Uterus (tissue), 4 donors: ENCODE results near the gene TEX19. TPM values are rescaled to one million over a fixed set of nuclear protein-coding genes. Genes with fewer than 3 reads are reported as not detected.
A peak's percentile ranks its signal among the peaks of the same experiment; 100 is the strongest.

Source experiments
- DNase-seq, 2 donors: peaks; one replicate each; pipeline ENCODE4 v3.0.0-alpha.2; 2019 to 2020
- H3K27ac ChIP-seq, 2 donors: fragments of 200-600 bp; sonication (generic); 1 replicate in 1 of 2; 2 replicates in 1 of 2; pipeline ENCODE4 v1.5.1; 2016 to 2018
- H3K27me3 ChIP-seq, 2 donors: fragments of 200-600 bp; sonication (generic); one replicate each; pipeline ENCODE4 v1.5.1; 2018 to 2019; ENCODE audit warnings: control low read depth in 1 of 2
- H3K36me3 ChIP-seq, 2 donors: fragments of 200-600 bp; sonication (generic); one replicate each; pipeline ENCODE4 v1.5.1; 2019; ENCODE audit warnings: control low read depth in 1 of 2
- H3K4me1 ChIP-seq, 2 donors: fragments of 200-600 bp; sonication (generic); one replicate each; pipeline ENCODE4 v1.5.1; 2018 to 2019; ENCODE audit warnings: control low read depth in 1 of 2
- H3K4me3 ChIP-seq, 2 donors: fragments of 200-600 bp; sonication (generic); 1 replicate in 1 of 2; 2 replicates in 1 of 2; pipeline ENCODE4 v1.5.1; 2018 to 2019; ENCODE audit warnings: mild to moderate bottlenecking in 1 of 2
- H3K9me3 ChIP-seq, 2 donors: fragments of 200-600 bp; sonication (generic); one replicate each; pipeline ENCODE4 v1.5.1; 2019; ENCODE audit warnings: control low read depth in 1 of 2
- CTCF ChIP-seq, 4 experiments: fragments of 200-600 bp in 2 of 4; fragments of 450-650 bp in 2 of 4; sonication (generic) in 2 of 4; IDR thresholded peaks; one replicate each; pipeline ENCODE4 v1.5.1; 2016 to 2019; ENCODE audit warnings: antibody characterized with exemption in 4 of 4, mild to moderate bottlenecking in 2 of 4, moderate library complexity in 1 of 4
- POLR2A ChIP-seq, 2 donors: fragments of 450-650 bp; IDR thresholded peaks; one replicate each; pipeline ENCODE4 v1.6.1; 2016; ENCODE audit warnings: antibody characterized with exemption in 2 of 2, mild to moderate bottlenecking in 1 of 2, moderate library complexity in 1 of 2
- intact Hi-C: fragments of 100-400 bp; cut with DNase I; formaldehyde crosslinking; loops from one replicate; pipeline ENCODE4 v1.15.1; 2023; ENCODE audit warnings: low total_unique reads
- total RNA-seq, 4 donors: library from RNA; depleted of rRNA in 3 of 4; stranded (reverse); fragments of >200 nt in 3 of 4; gene quantifications; one replicate each; pipeline versions ENCODE4 v1.1.0 to v1.2.4, GENCODE V29; 2014 to 2023
- donor health status: DM: yes; HTN: yes; CAD: no.

The TEX19 gene
- total RNA-seq, 4 donors from 2014 or later: not detected

GRCh38 chr17:82386881-82387704 is 28.0 kb downstream of the TEX19 start:
- no peak for DNase-seq
- intact Hi-C loops: no loop called here
- Histone ChIP-seq H3K4me3 (no peak overlapping the region), H3K4me1 (peaks cover 0 to 5% of the 10 kb centered on the region in 2 donors), H3K27ac (peak overlapping the region in 1 of 2 donors; percentile 13), H3K9me3 (no peaks in the 10 kb centered on the region), H3K36me3 (no peaks in the 10 kb centered on the region), H3K27me3 (no peaks in the 10 kb centered on the region)
- TF ChIP-seq POLR2A (IDR thresholded peaks at IDR 0.05) (no peak), CTCF (IDR thresholded peaks at IDR 0.05) (no peak)

GRCh38 chr17:82387705-82388106 is 28.7 kb downstream of the TEX19 start:
- peaks cover 0 to 5% of the 10 kb centered on the region in 2 donors for H3K4me1 ChIP-seq
- H3K9me3 ChIP-seq: no peaks in the 10 kb centered on the region
- no peaks in the 10 kb centered on the region for H3K27me3 ChIP-seq
- H3K27ac ChIP-seq: no peak overlapping the region
- TF ChIP-seq CTCF (IDR thresholded peaks at IDR 0.05) (no peak), POLR2A (IDR thresholded peaks at IDR 0.05) (no peak)
- no peak overlapping the region for H3K4me3 ChIP-seq
- H3K36me3 ChIP-seq: no peaks in the 10 kb centered on the region
- no peak for DNase-seq
- intact Hi-C loops: no loop called here

- DNase-seq: no peak
- Histone ChIP-seq H3K4me1 (peaks cover 0 to 5% of the 10 kb centered on the region in 2 donors), H3K27me3 (no peaks in the 10 kb centered on the region), H3K27ac (no peak overlapping the region), H3K4me3 (no peak overlapping the region), H3K9me3 (no peaks in the 10 kb centered on the region), H3K36me3 (no peaks in the 10 kb centered on the region)
- TF ChIP-seq CTCF (IDR thresholded peaks at IDR 0.05): no peak
- TF ChIP-seq POLR2A (IDR thresholded peaks at IDR 0.05): no peak
- intact Hi-C loops: no loop called here
Measured at GRCh38 chr17:82388223-82388921, 29.3 kb downstream of the TEX19 start.

GRCh38 chr17:82388922-82389283 is 29.9 kb downstream of the TEX19 start:
- TF ChIP-seq CTCF (IDR thresholded peaks at IDR 0.05): no peak
- TF ChIP-seq POLR2A (IDR thresholded peaks at IDR 0.05): no peak
- Histone ChIP-seq H3K36me3 (no peaks in the 10 kb centered on the region), H3K4me3 (no peak overlapping the region), H3K27me3 (no peaks in the 10 kb centered on the region), H3K9me3 (no peaks in the 10 kb centered on the region), H3K4me1 (peaks cover 0 to 5% of the 10 kb centered on the region in 2 donors), H3K27ac (no peak overlapping the region)
- intact Hi-C loops: no loop called here
- DNase-seq: no peak

GRCh38 chr17:82389379-82389778 is 30.3 kb downstream of the TEX19 start:
- H3K4me3 ChIP-seq: no peak overlapping the region
- no peaks in the 10 kb centered on the region for H3K36me3 ChIP-seq
- H3K27me3 ChIP-seq: no peaks in the 10 kb centered on the region
- no peaks in the 10 kb centered on the region for H3K9me3 ChIP-seq
- H3K27ac ChIP-seq: no peak overlapping the region
- peaks cover 0 to 5% of the 10 kb centered on the region in 2 donors for H3K4me1 ChIP-seq
- intact Hi-C loops: no loop called here
- no peak for DNase-seq
- TF ChIP-seq CTCF (IDR thresholded peaks at IDR 0.05) (no peak), POLR2A (IDR thresholded peaks at IDR 0.05) (no peak)
